ENCODE results near the gene OR5AL1.
"Not testable (repeated sequence)": the region's sequence is repeated elsewhere in the genome, so short reads cannot be mapped to it uniquely, and the experiment has no call there.

The OR5AL1 gene

DNA sequence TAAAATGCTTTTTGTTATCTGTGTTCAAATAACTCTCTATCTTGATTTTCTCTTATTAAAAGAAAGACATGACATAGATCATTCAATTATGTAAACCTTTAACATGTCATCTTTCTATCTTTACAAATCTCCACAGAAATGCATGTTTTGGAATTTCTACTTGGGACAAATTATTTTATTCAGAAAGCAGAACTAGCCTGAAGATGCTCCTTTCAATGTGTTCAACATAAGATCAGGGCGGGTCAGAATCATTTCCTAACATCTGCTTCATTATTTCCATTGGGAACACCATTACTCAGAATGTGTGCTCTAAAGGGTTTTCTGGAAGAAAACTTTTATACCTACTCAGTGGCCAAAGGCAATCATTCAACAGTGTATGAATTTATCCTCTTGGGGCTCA, at the start of gene OR5AL1:
TSS of gene OR5AL1 (plus strand) at position 301 of the 400 bp plus-strand sequence.
- Mint-ChIP-seq H3K27ac (no peak within 1 kb of the TSS), H3K36me3 (ENCODE audit: low read depth) (no peaks in the 10 kb centered on the region), H3K4me1 (no peaks in the 10 kb centered on the region), H3K4me3 (no peak within 1 kb of the TSS), H3K27me3 (no peaks in the 10 kb centered on the region), H3K9me3 (peaks cover 30% of the 10 kb centered on the region)
- no peak for DNase-seq
- no peak for ATAC-seq

DNA sequence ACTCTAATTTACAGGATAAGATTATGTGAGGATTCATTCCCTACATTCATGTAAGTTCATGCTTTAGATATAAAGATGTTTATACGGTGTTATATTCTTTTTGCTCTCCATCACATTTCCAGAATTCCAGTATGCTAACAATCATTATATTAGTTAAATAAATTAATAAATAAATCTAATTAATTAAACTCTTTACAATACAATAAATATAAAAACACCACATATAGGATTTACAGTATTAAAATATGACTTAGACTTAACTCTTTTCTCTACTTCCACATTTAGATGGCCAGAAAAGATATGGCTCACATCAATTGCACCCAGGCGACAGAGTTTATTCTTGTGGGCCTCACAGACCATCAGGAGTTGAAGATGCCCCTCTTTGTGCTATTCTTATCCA, 37.2 kb upstream of the OR5AL1 start, which contains the start of gene OR8U1:
TSS of gene OR8U1 (plus strand) at position 301 of the 400 bp plus-strand sequence. CDS start at position 301, 0 bp downstream.
- Mint-ChIP-seq H3K9me3 (peaks cover 18% of the 10 kb centered on the region), H3K4me1 (no peaks in the 10 kb centered on the region), H3K27ac (no peak within 1 kb of the TSS), H3K27me3 (no peaks in the 10 kb centered on the region), H3K36me3 (ENCODE audit: low read depth) (no peaks in the 10 kb centered on the region), H3K4me3 (no peak within 1 kb of the TSS)
- ATAC-seq (no peak), DNase-seq (no peak)

GRCh38 chr11:56380120-56380519, 32.4 kb upstream of the OR5AL1 start:
- Mint-ChIP-seq H3K36me3 (ENCODE audit: low read depth) (no peaks in the 10 kb centered on the region), H3K9me3 (peaks cover 16% of the 10 kb centered on the region), H3K4me3 (no peak overlapping the region), H3K27me3 (no peaks in the 10 kb centered on the region), H3K27ac (no peak overlapping the region), H3K4me1 (no peaks in the 10 kb centered on the region)
- ATAC-seq: no peak
- DNase-seq: no peak

- ATAC-seq: no peak
- H3K36me3 Mint-ChIP-seq (ENCODE audit: low read depth): no peaks in the 10 kb centered on the region
- H3K4me3 Mint-ChIP-seq: no peak overlapping the region
- H3K27ac Mint-ChIP-seq: no peak overlapping the region
- DNase-seq: no peak
- peaks cover 13% of the 10 kb centered on the region for H3K9me3 Mint-ChIP-seq
- no peaks in the 10 kb centered on the region for H3K27me3 Mint-ChIP-seq
- no peaks in the 10 kb centered on the region for H3K4me1 Mint-ChIP-seq
Measured at GRCh38 chr11:56394381-56394780, 18.1 kb upstream of the OR5AL1 start.

- H3K4me1 Mint-ChIP-seq: no peaks in the 10 kb centered on the region
- DNase-seq (no peak), ATAC-seq (no peak)
- no peaks in the 10 kb centered on the region for H3K36me3 Mint-ChIP-seq (ENCODE audit: low read depth)
- no peak overlapping the region for H3K27ac Mint-ChIP-seq
- no peak overlapping the region for H3K4me3 Mint-ChIP-seq
- no peaks in the 10 kb centered on the region for H3K27me3 Mint-ChIP-seq
- H3K9me3 Mint-ChIP-seq: peaks cover 10% of the 10 kb centered on the region
Measured at GRCh38 chr11:56396047-56396446, 16.4 kb upstream of the OR5AL1 start.

GRCh38 chr11:56401858-56402461, 10.5 kb upstream of the OR5AL1 start:
- H3K27me3 Mint-ChIP-seq; H3K9me3 Mint-ChIP-seq; H3K36me3 Mint-ChIP-seq (ENCODE audit: low read depth); H3K4me1 Mint-ChIP-seq; ATAC-seq; H3K4me3 Mint-ChIP-seq; DNase-seq; H3K27ac Mint-ChIP-seq: not testable (repeated sequence)

DNA sequence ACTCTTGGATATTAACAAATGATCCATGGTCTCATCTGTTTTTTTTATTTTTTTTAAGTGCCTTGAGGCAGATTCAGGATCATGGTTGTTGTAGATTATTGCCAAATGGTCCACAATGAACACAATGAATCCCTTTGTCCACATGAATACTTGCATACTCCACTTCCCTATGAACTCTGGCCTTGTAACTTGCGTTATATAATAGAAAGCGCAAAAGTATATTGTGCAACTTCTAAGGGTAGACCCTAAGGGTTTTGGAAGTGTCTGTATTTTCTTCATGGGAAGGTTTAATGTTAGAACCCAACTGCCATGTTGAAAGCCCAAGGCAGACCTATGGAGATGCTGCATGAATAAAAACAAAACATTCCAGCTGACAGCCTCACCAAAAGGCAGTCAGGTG, 8.1 kb upstream of the OR5AL1 start:
- no peak overlapping the region for H3K27ac Mint-ChIP-seq
- H3K4me3 Mint-ChIP-seq: no peak overlapping the region
- ATAC-seq (no peak), DNase-seq (no peak)
- H3K4me1 Mint-ChIP-seq: no peaks in the 10 kb centered on the region
- H3K9me3 Mint-ChIP-seq: peaks cover 22% of the 10 kb centered on the region
- H3K27me3 Mint-ChIP-seq: no peaks in the 10 kb centered on the region
- H3K36me3 Mint-ChIP-seq (ENCODE audit: low read depth): no peaks in the 10 kb centered on the region

DNA sequence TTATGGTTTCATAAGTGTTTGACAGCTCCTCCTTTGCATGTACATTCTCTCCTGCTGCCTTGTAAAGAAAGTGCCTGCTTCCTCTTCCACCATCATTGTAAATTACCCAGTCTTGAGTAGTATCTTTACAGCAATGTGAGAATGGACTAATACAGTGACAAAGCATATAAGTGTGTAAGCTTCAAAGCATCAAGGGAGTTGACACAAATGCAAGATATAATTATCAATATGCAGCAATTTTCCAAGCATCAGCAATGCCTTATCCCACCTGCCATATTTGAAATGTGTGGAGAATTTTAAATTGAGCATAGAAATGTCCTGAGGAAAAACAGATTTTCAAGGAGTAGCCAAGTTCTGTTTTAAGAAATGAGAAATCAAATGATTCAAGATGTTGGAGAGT, 1.7 kb upstream of the OR5AL1 start:
- DNase-seq (no peak), ATAC-seq (no peak)
- Mint-ChIP-seq H3K4me3 (no peak overlapping the region), H3K36me3 (ENCODE audit: low read depth) (no peaks in the 10 kb centered on the region), H3K4me1 (no peaks in the 10 kb centered on the region), H3K27ac (no peak overlapping the region), H3K9me3 (peaks cover 34% of the 10 kb centered on the region), H3K27me3 (no peaks in the 10 kb centered on the region)

GRCh38 chr11:56453521-56453920, 41.0 kb downstream of the OR5AL1 start:
- ATAC-seq: no peak
- Mint-ChIP-seq H3K4me1 (no peaks in the 10 kb centered on the region), H3K9me3 (peaks cover 10% of the 10 kb centered on the region), H3K36me3 (ENCODE audit: low read depth) (no peaks in the 10 kb centered on the region), H3K27me3 (no peaks in the 10 kb centered on the region), H3K4me3 (no peak overlapping the region), H3K27ac (no peak overlapping the region)
- no peak for DNase-seq

GRCh38 chr11:56457076-56457475, 44.6 kb downstream of the OR5AL1 start:
- Mint-ChIP-seq H3K4me1 (no peaks in the 10 kb centered on the region), H3K36me3 (ENCODE audit: low read depth) (no peaks in the 10 kb centered on the region)

More at GRCh38 chr11:56457076-56457475, 44.6 kb downstream of the OR5AL1 start:
- no peak overlapping the region for H3K27ac Mint-ChIP-seq
- peaks cover 4% of the 10 kb centered on the region for H3K9me3 Mint-ChIP-seq
- no peaks in the 10 kb centered on the region for H3K27me3 Mint-ChIP-seq
- no peak overlapping the region for H3K4me3 Mint-ChIP-seq
- DNase-seq (no peak), ATAC-seq (no peak)
